ENCODE data around the gene FABP1. TPM values are rescaled to one million over a fixed set of nuclear protein-coding genes. Genes with fewer than 3 reads are reported as not detected.

Gene FABP1
- not detected for polyA plus RNA-seq (2012; ENCODE audit: low read depth, missing spikeins)

- no peak for TF ChIP-seq SPI1 (IDR thresholded peaks at IDR 0.05; ENCODE audit: low read depth, low read length)
- no peak for TF ChIP-seq PAX5 (IDR thresholded peaks at IDR 0.05; ENCODE audit: insufficient read depth, low read length, severe bottlenecking)
- no peak for TF ChIP-seq TAF1 (IDR thresholded peaks at IDR 0.05; ENCODE audit: low read depth, low read length)
- no peak for TF ChIP-seq POLR2AphosphoS5 (IDR thresholded peaks at IDR 0.05; ENCODE audit: low read depth, low read length)
- TF ChIP-seq POLR2A (IDR thresholded peaks at IDR 0.05; ENCODE audit: low read depth, low read length): no peak
- no peak for TF ChIP-seq POU2F2 (IDR thresholded peaks at IDR 0.05; ENCODE audit: low read depth, low read length)
- DNase-seq (ENCODE audit: insufficient read length, low spot score) (no peak), FAIRE-seq (no peak)
Observed at GRCh38 chr2:88127888-88128653, at the start of gene FABP1. Gene FABP1, minus strand, starts transcription at chr2:88128062. Its CDS starts 45 bp downstream, at chr2:88128017.

DNA sequence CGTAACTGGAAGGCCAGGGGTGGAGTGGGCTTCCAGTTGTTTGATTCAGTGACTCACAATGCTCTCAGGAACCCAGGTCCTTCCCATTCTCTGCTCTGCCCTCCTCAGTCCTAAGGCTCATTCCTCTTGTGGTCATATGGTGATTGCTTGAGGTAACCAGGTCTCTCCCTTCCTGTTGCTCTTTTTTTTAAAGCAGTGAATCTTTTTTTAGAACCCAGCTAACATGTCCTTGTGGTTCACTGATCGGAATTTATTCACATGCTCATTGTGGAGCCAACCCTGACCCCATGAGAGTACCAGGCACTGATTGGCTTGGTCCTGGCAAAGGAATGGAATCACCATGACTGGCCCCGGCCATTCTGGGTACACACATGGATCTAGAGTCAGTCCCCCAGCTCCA lies 49.7 kb upstream of the FABP1 start:
- DNase-seq (ENCODE audit: insufficient read length, low spot score) (no peak), FAIRE-seq (no peak)

DNA sequence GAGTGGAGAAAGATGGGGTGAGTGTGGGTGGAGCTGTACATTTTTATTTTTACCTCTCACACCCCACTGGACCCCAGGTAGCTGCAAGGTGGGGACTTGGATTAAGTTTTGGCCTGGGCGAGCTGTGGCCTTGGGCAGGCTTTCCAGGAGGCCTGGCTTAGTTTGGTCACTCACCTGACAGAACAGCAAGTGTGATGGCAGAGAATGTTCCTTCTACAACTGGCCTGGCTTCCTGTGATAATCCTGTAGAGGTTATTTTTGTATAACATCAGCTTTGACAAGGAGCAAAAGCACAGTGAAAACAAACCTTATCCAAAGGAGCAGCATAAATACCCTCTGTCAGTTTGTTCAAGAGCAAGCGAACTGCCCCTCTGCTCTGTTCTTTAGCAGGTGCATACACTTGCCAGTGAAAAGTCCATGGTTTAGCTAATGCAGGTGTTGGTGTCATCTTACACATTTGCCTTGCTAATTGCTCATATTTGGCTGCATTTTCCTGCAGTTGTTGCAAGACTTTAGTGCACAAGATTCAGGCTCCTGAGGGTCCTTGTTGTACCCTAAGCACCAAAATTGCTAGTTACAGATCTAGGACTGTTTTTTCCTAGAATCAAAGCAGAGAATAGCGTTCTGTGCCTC lies 48.6 kb upstream of the FABP1 start:
- FAIRE-seq (no peak), DNase-seq (ENCODE audit: insufficient read length, low spot score) (no peak)
- TF ChIP-seq SPI1 (IDR thresholded peaks at IDR 0.05; ENCODE audit: low read depth, low read length) (no peak), TAF1 (IDR thresholded peaks at IDR 0.05; ENCODE audit: low read depth, low read length) (no peak), PAX5 (IDR thresholded peaks at IDR 0.05; ENCODE audit: insufficient read depth, low read length, severe bottlenecking) (no peak), POLR2AphosphoS5 (IDR thresholded peaks at IDR 0.05; ENCODE audit: low read depth, low read length) (no peak)

More for the DNA sequence above, 49.7 kb upstream of the FABP1 start:
- TF ChIP-seq TAF1 (IDR thresholded peaks at IDR 0.05; ENCODE audit: low read depth, low read length) (no peak), PAX5 (IDR thresholded peaks at IDR 0.05; ENCODE audit: insufficient read depth, low read length, severe bottlenecking) (no peak), SPI1 (IDR thresholded peaks at IDR 0.05; ENCODE audit: low read depth, low read length) (no peak), POLR2A (IDR thresholded peaks at IDR 0.05; ENCODE audit: low read depth, low read length) (no peak), POLR2AphosphoS5 (IDR thresholded peaks at IDR 0.05; ENCODE audit: low read depth, low read length) (no peak), POU2F2 (IDR thresholded peaks at IDR 0.05; ENCODE audit: low read depth, low read length) (no peak)

DNA sequence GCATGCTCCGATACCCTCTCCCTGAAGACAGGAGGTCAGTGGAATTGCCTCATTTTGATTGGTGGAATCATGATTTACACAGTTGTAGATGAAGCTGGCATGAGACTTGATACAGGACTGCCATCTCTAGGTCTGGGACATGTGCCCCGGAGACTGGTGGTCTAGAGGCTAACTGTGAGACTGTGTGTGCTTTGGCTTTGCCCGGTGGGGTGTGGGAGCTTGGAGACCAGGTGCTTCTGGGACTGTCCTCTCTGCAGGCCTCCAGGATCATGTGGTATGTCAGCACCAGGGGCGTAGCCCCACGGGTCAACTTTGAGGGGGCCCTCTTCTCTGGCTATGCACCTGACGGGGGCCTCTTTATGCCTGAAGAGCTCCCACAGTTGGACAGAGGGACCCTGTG lies 45.0 kb upstream of the FABP1 start:
- no peak for DNase-seq (ENCODE audit: insufficient read length, low spot score)
- FAIRE-seq: no peak
- TF ChIP-seq POU2F2 (IDR thresholded peaks at IDR 0.05; ENCODE audit: low read depth, low read length): no peak
- no peak for TF ChIP-seq TAF1 (IDR thresholded peaks at IDR 0.05; ENCODE audit: low read depth, low read length)

DNA sequence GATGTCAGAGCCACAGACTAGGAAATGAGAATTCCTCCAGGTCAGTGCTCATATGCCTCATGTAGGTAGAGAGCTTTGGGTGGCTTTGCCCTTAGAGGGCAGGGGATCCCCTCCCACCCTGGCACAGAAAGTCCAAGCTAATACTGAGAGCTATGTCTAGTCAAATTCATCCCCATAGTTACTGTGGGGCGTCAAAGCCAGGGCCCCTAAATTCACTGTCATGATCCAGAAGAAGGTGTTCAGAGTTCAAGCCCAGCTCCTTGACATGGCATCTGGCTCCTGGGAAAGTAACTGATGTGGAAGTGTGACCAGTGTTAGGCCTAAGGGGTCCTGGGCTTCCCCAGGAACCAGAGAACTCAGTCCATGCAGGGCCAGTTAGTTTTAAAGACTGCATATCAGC lies 44.1 kb upstream of the FABP1 start:
- DNase-seq (ENCODE audit: insufficient read length, low spot score) (no peak), FAIRE-seq (no peak)
- TF ChIP-seq POLR2AphosphoS5 (IDR thresholded peaks at IDR 0.05; ENCODE audit: low read depth, low read length) (no peak), SPI1 (IDR thresholded peaks at IDR 0.05; ENCODE audit: low read depth, low read length) (no peak), POLR2A (IDR thresholded peaks at IDR 0.05; ENCODE audit: low read depth, low read length) (no peak), POU2F2 (IDR thresholded peaks at IDR 0.05; ENCODE audit: low read depth, low read length) (no peak)

DNA sequence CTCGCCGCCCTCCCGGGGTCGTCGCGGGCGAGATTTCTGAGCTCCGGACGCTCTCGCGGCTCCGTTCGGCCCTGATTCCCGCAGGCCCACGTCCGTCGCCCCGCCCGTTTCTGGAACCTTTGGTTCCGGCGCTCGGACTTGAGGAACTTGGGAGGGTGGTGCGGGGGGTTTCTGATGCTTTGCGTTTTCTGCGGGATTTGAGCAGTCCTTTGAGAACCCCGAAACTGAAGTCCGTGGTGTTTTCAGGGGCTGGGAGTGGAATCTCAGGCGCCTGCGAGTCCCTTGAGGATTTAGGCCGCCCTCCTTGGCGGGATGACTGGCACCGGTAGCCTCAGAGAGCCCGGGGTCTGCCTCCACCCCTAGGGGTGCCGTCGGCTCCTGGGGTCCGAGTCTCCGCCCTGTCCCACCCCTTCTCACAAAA lies 42.6 kb upstream of the FABP1 start:
- DNase-seq (ENCODE audit: insufficient read length, low spot score): no peak
- TF ChIP-seq POU2F2 (IDR thresholded peaks at IDR 0.05; ENCODE audit: low read depth, low read length) (no peak), POLR2AphosphoS5 (IDR thresholded peaks at IDR 0.05; ENCODE audit: low read depth, low read length) (no peak), POLR2A (IDR thresholded peaks at IDR 0.05; ENCODE audit: low read depth, low read length) (no peak), PAX5 (IDR thresholded peaks at IDR 0.05; ENCODE audit: insufficient read depth, low read length, severe bottlenecking) (no peak), TAF1 (IDR thresholded peaks at IDR 0.05; ENCODE audit: low read depth, low read length) (no peak), SPI1 (IDR thresholded peaks at IDR 0.05; ENCODE audit: low read depth, low read length) (no peak)
- FAIRE-seq: no peak

DNA sequence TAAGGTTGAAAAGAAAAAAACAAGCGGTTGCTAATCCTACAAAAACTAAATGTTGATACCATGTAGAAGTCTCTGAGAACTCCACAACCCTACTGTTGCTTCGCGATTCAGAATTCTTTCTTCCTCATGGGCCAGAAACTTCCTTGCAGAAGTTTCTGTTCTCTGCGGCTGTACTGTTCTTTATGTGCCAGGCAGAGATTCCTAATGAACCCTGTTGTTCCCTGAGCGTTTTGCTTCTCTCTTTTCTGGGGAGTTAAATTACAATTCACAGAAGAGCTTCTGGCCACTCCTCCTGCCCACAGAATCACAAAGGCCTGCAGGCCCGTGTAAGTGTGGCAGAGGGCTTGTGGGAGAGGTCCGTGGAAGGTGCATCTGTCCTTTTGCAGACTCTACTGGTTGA lies 40.5 kb upstream of the FABP1 start:
- no peak for DNase-seq (ENCODE audit: insufficient read length, low spot score)
- TF ChIP-seq SPI1 (IDR thresholded peaks at IDR 0.05; ENCODE audit: low read depth, low read length) (no peak), PAX5 (IDR thresholded peaks at IDR 0.05; ENCODE audit: insufficient read depth, low read length, severe bottlenecking) (no peak), TAF1 (IDR thresholded peaks at IDR 0.05; ENCODE audit: low read depth, low read length) (no peak), POLR2AphosphoS5 (IDR thresholded peaks at IDR 0.05; ENCODE audit: low read depth, low read length) (no peak), POLR2A (IDR thresholded peaks at IDR 0.05; ENCODE audit: low read depth, low read length) (no peak), POU2F2 (IDR thresholded peaks at IDR 0.05; ENCODE audit: low read depth, low read length) (no peak)
- no peak for FAIRE-seq

- FAIRE-seq (no peak), DNase-seq (ENCODE audit: insufficient read length, low spot score) (no peak)
- no peak for TF ChIP-seq POLR2A (IDR thresholded peaks at IDR 0.05; ENCODE audit: low read depth, low read length)
- no peak for TF ChIP-seq SPI1 (IDR thresholded peaks at IDR 0.05; ENCODE audit: low read depth, low read length)
- TF ChIP-seq PAX5 (IDR thresholded peaks at IDR 0.05; ENCODE audit: insufficient read depth, low read length, severe bottlenecking): no peak
Observed at GRCh38 chr2:88167740-88168139, 39.9 kb upstream of the FABP1 start.

DNA sequence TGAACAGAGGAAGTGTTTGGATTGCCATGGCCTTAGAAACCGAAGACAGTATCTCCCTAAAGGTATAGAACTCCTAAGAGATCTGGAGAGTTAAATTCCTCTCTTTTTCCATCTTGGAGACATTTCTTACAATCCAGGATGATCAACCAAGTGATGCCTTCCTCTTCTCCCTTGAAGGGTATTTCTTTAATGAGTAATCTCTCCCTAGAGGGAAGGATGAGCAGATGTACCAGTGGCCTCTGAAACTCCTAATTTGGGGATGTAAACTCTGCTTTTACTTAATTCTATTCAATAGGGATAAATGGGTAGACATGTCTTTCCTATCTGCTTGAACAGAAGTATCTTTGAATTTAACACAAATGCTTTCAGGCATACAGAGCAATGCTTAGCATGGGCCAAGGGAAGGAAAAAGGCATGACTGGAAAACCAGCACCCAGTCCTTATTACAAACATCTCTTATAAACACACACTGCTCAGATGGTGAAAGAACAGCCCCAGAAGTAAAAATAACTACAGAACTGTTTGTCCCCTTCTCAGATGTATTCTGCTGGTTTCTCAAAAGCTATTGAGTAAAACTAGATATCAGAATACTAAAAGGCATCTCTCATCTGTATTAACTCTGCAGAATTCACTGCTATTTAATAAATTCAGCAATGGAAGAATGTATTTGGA lies 37.6 kb upstream of the FABP1 start:
- no peak for DNase-seq (ENCODE audit: insufficient read length, low spot score)
- TF ChIP-seq SPI1 (IDR thresholded peaks at IDR 0.05; ENCODE audit: low read depth, low read length) (no peak), TAF1 (IDR thresholded peaks at IDR 0.05; ENCODE audit: low read depth, low read length) (no peak), POU2F2 (IDR thresholded peaks at IDR 0.05; ENCODE audit: low read depth, low read length) (no peak), POLR2AphosphoS5 (IDR thresholded peaks at IDR 0.05; ENCODE audit: low read depth, low read length) (no peak), POLR2A (IDR thresholded peaks at IDR 0.05; ENCODE audit: low read depth, low read length) (no peak)
- FAIRE-seq: no peak

Data from GM12891 (cell line).